T-cell (primary cell): ENCODE data around the gene ATRNL1. TPM values are rescaled to one million over a fixed set of nuclear protein-coding genes. Genes with fewer than 3 reads are reported as not detected.

Experiments used
- ATAC-seq, 4 experiments: fragments of 200-7000 bp in 3 of 4; fragments of 150-1000 bp in 1 of 4; cut with Tn5 transposase; replicated peaks in 1 of 4; 1 replicate in 3 of 4; 2 replicates in 1 of 4; pipeline ENCODE4 v1.10.0; 2021; ENCODE audit warnings: moderate library complexity in 3 of 4, mild to moderate bottlenecking in 2 of 4, moderate number of reproducible peaks in 1 of 4
- CTCF ChIA-PET, 2 donors: fragments of 300-600 bp; sonication (Branson Sonifier 250); formaldehyde crosslinking; loops; one replicate each; lab custom pipeline; 2022; ENCODE audit warnings: antibody characterized with exemption in 2 of 2; lab: Charles Lee
- POLR2A ChIA-PET, 2 donors: fragments of 300-600 bp; sonication (Branson Sonifier 250); formaldehyde crosslinking; loops; one replicate each; lab custom pipeline; 2022; ENCODE audit warnings: antibody characterized with exemption in 2 of 2; lab: Charles Lee
- DNase-seq, 35 experiments: peaks; one replicate each; pipeline versions ENCODE4 v3.0.0 to v3.0.0-alpha.2; 2013 to 2023
- H3K27ac ChIP-seq: one replicate; pipeline ENCODE4 v1.5.1; 2013; ENCODE audit warnings: low read length
- H3K27me3 ChIP-seq, 2 experiments: replicated peaks in 1 of 2; 1 replicate in 1 of 2; 2 replicates in 1 of 2; pipeline versions ENCODE4 v1.6.1 to v1.7.0; 2013; ENCODE audit warnings: low read length in 1 of 2, mixed read lengths in 1 of 2; ENCODE audit not compliant: control insufficient read depth in 2 of 2, insufficient read depth in 2 of 2; ENCODE audit errors: extremely low read depth in 1 of 2
- H3K36me3 ChIP-seq, 2 donors: 1 replicate in 1 of 2; 2 replicates in 1 of 2; pipeline versions ENCODE4 v1.6.1 to v1.7.0; 2013; ENCODE audit warnings: low read length in 1 of 2; ENCODE audit not compliant: control insufficient read depth in 2 of 2, insufficient read depth in 1 of 2; ENCODE audit errors: extremely low read depth in 1 of 2
- H3K4me1 ChIP-seq, 2 experiments: 1 replicate in 1 of 2; 2 replicates in 1 of 2; pipeline versions ENCODE4 v1.6.1 to v1.7.0; 2013; ENCODE audit warnings: low read length in 2 of 2, mixed read lengths in 1 of 2; ENCODE audit not compliant: insufficient read depth in 2 of 2, control insufficient read depth in 1 of 2; ENCODE audit errors: extremely low read depth in 1 of 2
- H3K4me3 ChIP-seq, 2 donors: 1 replicate in 1 of 2; 2 replicates in 1 of 2; pipeline versions ENCODE4 v1.5.1 to v1.7.0; 2013; ENCODE audit warnings: mild to moderate bottlenecking in 2 of 2, low read length in 1 of 2, moderate library complexity in 1 of 2; ENCODE audit not compliant: control insufficient read depth in 1 of 2; ENCODE audit errors: extremely low read depth in 1 of 2
- H3K9me3 ChIP-seq: 2 replicates; pipeline ENCODE4 v1.7.0; 2013
- H3K27ac Mint-ChIP-seq, 2 donors: one replicate each; pipeline ENCODE4 v1.8.0; 2020 to 2021; ENCODE audit warnings: mild to moderate bottlenecking in 2 of 2, mixed read lengths in 2 of 2
- H3K27me3 Mint-ChIP-seq, 2 donors: one replicate each; pipeline ENCODE4 v1.8.0; 2021 to 2022; ENCODE audit warnings: mixed read lengths in 2 of 2
- H3K36me3 Mint-ChIP-seq: one replicate; pipeline ENCODE4 v1.8.0; 2021; ENCODE audit warnings: mixed read lengths
- H3K4me1 Mint-ChIP-seq, 3 donors: one replicate each; pipeline ENCODE4 v1.8.0; 2020 to 2022; ENCODE audit warnings: mixed read lengths in 3 of 3, mild to moderate bottlenecking in 1 of 3
- H3K4me3 Mint-ChIP-seq, 3 donors: one replicate each; pipeline ENCODE4 v1.8.0; 2020 to 2022; ENCODE audit warnings: mild to moderate bottlenecking in 3 of 3, mixed read lengths in 3 of 3, moderate library complexity in 3 of 3
- H3K9me3 Mint-ChIP-seq, 3 donors: one replicate each; pipeline ENCODE4 v1.8.0; 2020 to 2022; ENCODE audit warnings: mixed read lengths in 3 of 3
- WGBS: methylation state at CpG from one replicate; pipeline ENCODE4 v1.1.5; 2013; ENCODE audit warnings: missing lambda C conversion rate; ENCODE audit not compliant: insufficient coverage; 5-methylcytosine and 5-hydroxymethylcytosine counted together
- total RNA-seq, 35 experiments: library from RNA in 6 of 35; stranded (reverse) in 6 of 35; fragments of 120-200 nt in 1 of 35; gene quantifications; one replicate each; pipeline versions ENCODE4 v1.2.1 to v1.2.4 and lab custom pipeline; 2013 to 2026

ATRNL1 gene
- total RNA-seq, 5 donors from 2014 or later (not counting 1 experiment from before 2014, with no cell fraction given): 0.18 to 0.35 (median 0.20) TPM; not detected in 2

DNA sequence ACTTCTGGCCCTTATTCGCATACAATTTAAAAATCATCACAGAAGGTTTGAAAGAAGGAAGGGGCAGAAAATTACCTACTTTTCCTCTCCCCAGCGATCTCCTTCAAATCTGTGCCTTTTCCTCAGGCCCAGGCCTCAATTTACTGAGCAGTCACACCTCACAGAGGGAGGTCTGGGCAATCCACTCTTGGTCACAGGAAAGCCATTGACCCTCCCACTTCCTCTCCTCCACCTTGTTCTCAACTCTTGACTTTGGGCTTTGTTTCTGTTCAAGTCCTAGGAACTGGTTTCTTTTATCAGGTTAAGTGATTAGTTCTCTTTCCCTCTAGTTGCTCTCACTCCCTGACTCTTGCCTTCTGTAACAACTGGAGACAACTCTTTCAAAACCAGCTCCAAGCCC is 37.0 kb upstream of the ATRNL1 start:
- POLR2A ChIA-PET: no interaction called here
- H3K36me3 Mint-ChIP-seq: no peaks in the 10 kb centered on the region
- no CpG with 5 or more reads among the region's 2 CpGs for WGBS
- no peak for ATAC-seq
- peaks cover 16 to 17% of the 10 kb centered on the region in 2 donors for H3K27me3 Mint-ChIP-seq
- CTCF ChIA-PET: no interaction called here
- DNase-seq: no peak
- no peak overlapping the region for H3K4me3 Mint-ChIP-seq
- peaks cover 2 to 6% of the 10 kb centered on the region in 2 experiments for H3K27me3 ChIP-seq
- no peaks in the 10 kb centered on the region for H3K4me1 ChIP-seq
- H3K4me1 Mint-ChIP-seq: no peaks in the 10 kb centered on the region
- no peak overlapping the region for H3K27ac Mint-ChIP-seq
- no peak overlapping the region for H3K4me3 ChIP-seq
- H3K36me3 ChIP-seq: no peaks in the 10 kb centered on the region
- H3K27ac ChIP-seq: no peak overlapping the region
- H3K9me3 ChIP-seq: no peaks in the 10 kb centered on the region
- no peaks in the 10 kb centered on the region for H3K9me3 Mint-ChIP-seq

DNA sequence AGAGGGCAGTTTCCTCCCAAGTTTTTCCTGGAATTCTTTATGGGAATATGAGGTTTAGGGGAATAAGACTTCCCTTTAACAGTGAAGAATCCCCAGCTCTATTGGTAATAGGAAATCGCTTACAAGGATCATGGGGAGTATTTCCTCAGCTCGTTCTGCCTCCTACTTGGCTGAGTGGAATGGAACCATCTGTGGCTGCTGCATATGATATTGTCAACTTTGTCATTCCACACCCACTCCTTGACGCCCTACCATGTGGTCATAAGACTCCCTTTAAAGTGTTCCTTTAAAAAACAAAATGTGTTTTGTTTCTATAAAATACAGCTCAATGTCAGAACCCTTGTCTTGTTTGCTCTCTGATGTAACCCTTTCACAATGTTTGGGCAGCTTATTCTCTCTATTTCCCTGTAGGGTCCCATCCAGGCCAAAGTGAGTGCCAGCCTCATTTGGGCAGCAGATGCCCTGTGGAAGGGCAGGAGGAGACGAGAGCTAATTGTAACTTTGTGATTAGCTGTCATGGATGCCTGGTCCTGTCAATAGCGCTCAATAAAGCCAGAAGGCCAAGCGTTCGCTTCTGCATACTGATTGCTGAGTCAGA is 33.8 kb upstream of the ATRNL1 start:
- no peaks in the 10 kb centered on the region for H3K4me1 Mint-ChIP-seq
- no peaks in the 10 kb centered on the region for H3K9me3 Mint-ChIP-seq
- no peak for ATAC-seq
- Histone ChIP-seq H3K27ac (no peak overlapping the region), H3K27me3 (peaks cover 0 to 6% of the 10 kb centered on the region in 2 experiments), H3K9me3 (no peaks in the 10 kb centered on the region), H3K36me3 (no peaks in the 10 kb centered on the region), H3K4me1 (no peaks in the 10 kb centered on the region), H3K4me3 (no peak overlapping the region)
- CTCF ChIA-PET: no interaction called here
- no peak overlapping the region for H3K27ac Mint-ChIP-seq
- no peak for DNase-seq
- peaks cover 16 to 27% of the 10 kb centered on the region in 2 donors for H3K27me3 Mint-ChIP-seq
- POLR2A ChIA-PET: no interaction called here
- 94% methylated on average over 3 of the region's 7 CpGs for WGBS
- no peak overlapping the region for H3K4me3 Mint-ChIP-seq
- H3K36me3 Mint-ChIP-seq: no peaks in the 10 kb centered on the region

DNA sequence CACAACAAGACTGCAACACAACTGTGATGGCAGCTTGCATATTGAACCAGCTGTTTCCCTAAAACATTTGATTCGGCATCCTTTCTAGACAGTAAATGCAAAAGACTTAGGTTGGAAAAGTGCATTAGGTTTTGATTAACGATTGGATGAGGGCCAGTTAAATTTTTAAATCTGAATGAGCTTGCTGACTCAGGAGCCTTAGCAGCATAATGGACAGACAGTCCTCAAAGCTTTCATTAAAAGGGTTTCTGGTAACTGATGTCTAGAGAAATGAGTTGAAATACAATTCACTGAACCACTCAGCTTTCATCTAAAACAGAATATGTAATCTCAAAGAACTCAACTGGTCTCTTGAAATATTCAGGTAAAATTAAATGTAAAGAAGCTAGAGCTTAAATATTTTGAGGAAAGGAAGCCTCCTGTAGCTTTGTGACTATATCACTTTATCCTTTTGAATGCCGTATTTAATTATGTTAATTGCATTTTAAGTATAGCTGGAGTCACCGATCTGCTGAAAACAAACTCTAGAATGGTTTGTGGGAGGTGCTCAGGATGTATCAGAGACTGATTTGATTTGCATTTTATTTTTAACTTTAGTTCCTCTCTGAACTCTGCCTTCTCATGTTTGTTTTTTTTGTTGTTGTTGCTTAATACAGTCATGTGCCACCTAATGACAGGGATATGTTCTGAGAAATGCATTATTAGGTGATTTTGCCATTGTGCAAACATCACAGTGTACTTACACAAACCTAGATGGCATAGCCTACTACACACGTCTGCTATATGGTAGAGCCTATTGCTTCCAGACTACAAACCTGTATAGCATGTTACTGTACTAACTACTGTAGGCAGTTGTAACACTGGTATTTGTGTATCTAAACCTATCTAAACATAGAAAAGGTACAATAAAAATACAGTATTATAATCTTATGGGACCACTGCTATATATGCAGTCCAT is 29.2 kb upstream of the ATRNL1 start:
- ChIA-PET CTCF (no interaction called here), POLR2A (no interaction called here)
- no peaks in the 10 kb centered on the region for H3K36me3 ChIP-seq
- Mint-ChIP-seq H3K9me3 (no peaks in the 10 kb centered on the region), H3K4me1 (no peaks in the 10 kb centered on the region), H3K36me3 (no peaks in the 10 kb centered on the region), H3K27ac (no peak overlapping the region), H3K4me3 (no peak overlapping the region), H3K27me3 (peaks cover 17 to 42% of the 10 kb centered on the region in 2 donors)
- no peak overlapping the region for H3K4me3 ChIP-seq
- peaks cover 2 to 3% of the 10 kb centered on the region in 2 experiments for H3K27me3 ChIP-seq
- DNase-seq (no peak), ATAC-seq (no peak)
- no peaks in the 10 kb centered on the region for H3K9me3 ChIP-seq
- H3K27ac ChIP-seq: no peak overlapping the region
- H3K4me1 ChIP-seq: no peaks in the 10 kb centered on the region
- 80% methylated on average over 1 of the region's 5 CpGs for WGBS

DNA sequence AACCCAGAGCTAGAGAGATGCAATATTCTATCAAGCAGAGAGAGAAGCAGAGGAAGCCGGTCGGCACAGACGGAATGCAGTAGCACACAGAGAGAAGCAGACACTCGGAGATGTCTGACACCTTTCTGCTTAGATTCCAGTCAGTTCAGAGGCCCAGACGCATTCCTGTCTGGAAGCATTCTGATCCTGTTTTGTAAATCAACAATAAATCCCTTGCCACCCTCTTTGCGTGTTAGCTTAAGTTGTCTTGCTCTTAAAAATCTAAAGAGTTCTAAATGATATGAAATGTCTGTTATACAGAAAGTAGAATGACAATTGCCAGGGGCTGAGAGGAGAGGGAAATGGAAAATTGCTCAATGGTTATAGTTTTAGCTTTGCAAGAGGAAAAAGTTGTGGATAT is 27.4 kb upstream of the ATRNL1 start:
- Histone ChIP-seq H3K27me3 (peaks cover 0 to 2% of the 10 kb centered on the region in 2 experiments), H3K4me1 (no peaks in the 10 kb centered on the region), H3K9me3 (no peaks in the 10 kb centered on the region), H3K4me3 (no peak overlapping the region), H3K36me3 (no peaks in the 10 kb centered on the region), H3K27ac (no peak overlapping the region)
- ChIA-PET CTCF (no interaction called here), POLR2A (interaction anchor here in 1 of 2 donors (0.5 kb wide), 1 partner anchor 119 kb away, joined by 3 read pairs; no protein-coding TSS in a partner anchor)
- H3K27me3 Mint-ChIP-seq: peaks cover 18 to 45% of the 10 kb centered on the region in 2 donors
- H3K36me3 Mint-ChIP-seq: no peaks in the 10 kb centered on the region
- WGBS: 78% methylated on average over 4 of the region's 6 CpGs
- ATAC-seq (no peak), DNase-seq (no peak)
- H3K4me3 Mint-ChIP-seq: no peak overlapping the region
- no peak overlapping the region for H3K27ac Mint-ChIP-seq
- H3K4me1 Mint-ChIP-seq: no peaks in the 10 kb centered on the region
- no peaks in the 10 kb centered on the region for H3K9me3 Mint-ChIP-seq

DNA sequence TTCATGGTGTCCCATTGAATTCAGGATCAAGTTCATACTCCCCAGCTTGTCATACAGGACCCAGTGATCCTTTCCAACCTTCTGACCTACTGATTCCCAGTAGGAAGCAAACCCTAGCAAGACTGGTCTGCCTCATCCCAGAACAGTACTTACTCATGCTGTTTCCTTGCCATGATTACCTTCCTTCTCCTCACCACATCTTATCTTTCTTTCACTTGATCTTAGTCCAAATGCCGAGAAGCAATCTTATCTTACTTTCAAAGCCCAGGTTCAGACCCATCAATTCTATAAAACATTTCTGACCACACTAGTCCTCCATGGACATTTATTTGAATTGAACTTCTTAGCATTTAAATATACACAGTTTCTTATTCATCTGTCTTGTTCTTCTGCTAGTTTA is 26.6 kb upstream of the ATRNL1 start:
- H3K4me1 ChIP-seq: no peaks in the 10 kb centered on the region
- Mint-ChIP-seq H3K27me3 (peaks cover 16 to 40% of the 10 kb centered on the region in 2 donors), H3K27ac (no peak overlapping the region), H3K4me1 (no peaks in the 10 kb centered on the region), H3K9me3 (no peaks in the 10 kb centered on the region), H3K36me3 (no peaks in the 10 kb centered on the region), H3K4me3 (no peak overlapping the region)
- no peaks in the 10 kb centered on the region for H3K36me3 ChIP-seq
- no CpG with 5 or more reads among the region's 1 CpG for WGBS
- ChIA-PET POLR2A (no interaction called here), CTCF (no interaction called here)
- no peak overlapping the region for H3K27ac ChIP-seq
- no peak overlapping the region for H3K4me3 ChIP-seq
- H3K9me3 ChIP-seq: no peaks in the 10 kb centered on the region
- ATAC-seq: no peak
- peaks cover 0 to 2% of the 10 kb centered on the region in 2 experiments for H3K27me3 ChIP-seq
- DNase-seq: no peak

DNA sequence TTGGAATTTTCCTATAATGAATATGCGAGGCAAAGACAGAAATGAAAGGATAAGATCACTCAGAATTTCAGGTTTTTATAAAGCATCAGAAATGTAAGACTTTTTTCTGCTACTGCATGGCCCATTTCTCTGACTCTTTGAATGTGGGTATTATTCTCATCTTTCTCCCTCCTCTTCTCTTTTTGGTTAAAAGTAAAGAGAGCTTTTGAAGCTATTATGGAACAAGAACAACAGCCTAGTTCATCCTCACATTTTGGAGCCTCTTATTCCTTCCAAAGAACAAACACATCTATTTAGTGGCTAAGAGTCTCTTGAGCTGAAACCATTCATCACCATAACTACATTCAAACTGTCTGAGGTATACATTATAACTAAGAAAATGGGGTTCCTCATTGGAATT is 19.4 kb upstream of the ATRNL1 start:
- ChIA-PET POLR2A (interaction anchor here in 1 of 2 donors (0.6 kb wide), 1 partner anchor 122 kb away, joined by 3 read pairs; no protein-coding TSS in a partner anchor), CTCF (no interaction called here)
- Histone ChIP-seq H3K27ac (no peak overlapping the region), H3K9me3 (no peaks in the 10 kb centered on the region), H3K4me1 (no peaks in the 10 kb centered on the region), H3K36me3 (no peaks in the 10 kb centered on the region), H3K4me3 (no peak overlapping the region), H3K27me3 (no peaks in the 10 kb centered on the region)
- peaks cover 8 to 44% of the 10 kb centered on the region in 2 donors for H3K27me3 Mint-ChIP-seq
- no peaks in the 10 kb centered on the region for H3K4me1 Mint-ChIP-seq
- no CpG with 5 or more reads among the region's 1 CpG for WGBS
- DNase-seq: no peak
- no peak overlapping the region for H3K27ac Mint-ChIP-seq
- H3K36me3 Mint-ChIP-seq: no peaks in the 10 kb centered on the region
- no peak for ATAC-seq
- no peak overlapping the region for H3K4me3 Mint-ChIP-seq
- H3K9me3 Mint-ChIP-seq: no peaks in the 10 kb centered on the region
